GM19023 (cell line): Measurements from ENCODE around the gene EGLN2.
"Not testable (repeated sequence)": the region's sequence is repeated elsewhere in the genome, so short reads cannot be mapped to it uniquely, and the experiment has no call there.

Experiments used
- ATAC-seq: cut with Tn5 transposase; IDR thresholded peaks from one replicate; pipeline ENCODE4 v1.9.1; 2021; ENCODE audit warnings: mild to moderate bottlenecking, moderate library complexity; ENCODE audit not compliant: unreplicated experiment

EGLN2 gene

GRCh38 chr19:40815223-40815622 lies 16.2 kb downstream of the EGLN2 start:
- ATAC-seq, result no peak

- not testable (repeated sequence) for ATAC-seq
These were observed 19.7 kb downstream of the EGLN2 start for GRCh38 chr19:40818480-40819399.

- not testable (repeated sequence) for ATAC-seq
These were observed 20.7 kb downstream of the EGLN2 start for GRCh38 chr19:40819479-40820234.

GRCh38 chr19:40822161-40822560 lies 23.2 kb downstream of the EGLN2 start:
- ATAC-seq, result no peak

GRCh38 chr19:40822704-40823553 lies 23.9 kb downstream of the EGLN2 start:
- ATAC-seq, result not testable (repeated sequence)

GRCh38 chr19:40824916-40825315 lies 25.9 kb downstream of the EGLN2 start:
- not testable (repeated sequence) for ATAC-seq

- not testable (repeated sequence) for ATAC-seq
These were observed 26.6 kb downstream of the EGLN2 start for GRCh38 chr19:40825460-40826095.

- ATAC-seq, result not testable (repeated sequence)
These were observed 27.3 kb downstream of the EGLN2 start for GRCh38 chr19:40826312-40826698.

- ATAC-seq, result not testable (repeated sequence)
These were observed 27.9 kb downstream of the EGLN2 start for GRCh38 chr19:40826699-40827385.

- ATAC-seq, result no peak
These were observed 28.6 kb downstream of the EGLN2 start for GRCh38 chr19:40827386-40828247.

GRCh38 chr19:40829205-40829604 lies 30.2 kb downstream of the EGLN2 start:
- ATAC-seq, result no peak

GRCh38 chr19:40830741-40831140 lies 31.8 kb downstream of the EGLN2 start:
- ATAC-seq, result not testable (repeated sequence)

- ATAC-seq, result no peak
These were observed 32.8 kb downstream of the EGLN2 start for GRCh38 chr19:40831502-40832430.

- ATAC-seq, result not testable (repeated sequence)
These were observed 33.4 kb downstream of the EGLN2 start for GRCh38 chr19:40832431-40832790.

GRCh38 chr19:40833728-40834533 lies 34.9 kb downstream of the EGLN2 start:
- not testable (repeated sequence) for ATAC-seq

- no peak for ATAC-seq
These were observed 37.9 kb downstream of the EGLN2 start for GRCh38 chr19:40836754-40837429.
